PC-3 (cell line): Measurements from ENCODE around the gene CDH13.

Experiments used
- EZH2phosphoT487 ChIP-seq: fragments of 300-600 bp; sonication (generic); IDR thresholded peaks from 2 replicates; pipeline ENCODE4 v1.6.1; 2018; ENCODE audit warnings: mild to moderate bottlenecking, antibody characterized with exemption, low read length, borderline replicate concordance
- TF ChIP-seq, protein P1 (sequence below): fragments of 300-600 bp; sonication (generic); conservative IDR thresholded peaks from 2 replicates; pipeline ENCODE4 v1.5.1; 2017; ENCODE audit warnings: antibody characterized with exemption, low read depth, mild to moderate bottlenecking, low read length

DNA sequence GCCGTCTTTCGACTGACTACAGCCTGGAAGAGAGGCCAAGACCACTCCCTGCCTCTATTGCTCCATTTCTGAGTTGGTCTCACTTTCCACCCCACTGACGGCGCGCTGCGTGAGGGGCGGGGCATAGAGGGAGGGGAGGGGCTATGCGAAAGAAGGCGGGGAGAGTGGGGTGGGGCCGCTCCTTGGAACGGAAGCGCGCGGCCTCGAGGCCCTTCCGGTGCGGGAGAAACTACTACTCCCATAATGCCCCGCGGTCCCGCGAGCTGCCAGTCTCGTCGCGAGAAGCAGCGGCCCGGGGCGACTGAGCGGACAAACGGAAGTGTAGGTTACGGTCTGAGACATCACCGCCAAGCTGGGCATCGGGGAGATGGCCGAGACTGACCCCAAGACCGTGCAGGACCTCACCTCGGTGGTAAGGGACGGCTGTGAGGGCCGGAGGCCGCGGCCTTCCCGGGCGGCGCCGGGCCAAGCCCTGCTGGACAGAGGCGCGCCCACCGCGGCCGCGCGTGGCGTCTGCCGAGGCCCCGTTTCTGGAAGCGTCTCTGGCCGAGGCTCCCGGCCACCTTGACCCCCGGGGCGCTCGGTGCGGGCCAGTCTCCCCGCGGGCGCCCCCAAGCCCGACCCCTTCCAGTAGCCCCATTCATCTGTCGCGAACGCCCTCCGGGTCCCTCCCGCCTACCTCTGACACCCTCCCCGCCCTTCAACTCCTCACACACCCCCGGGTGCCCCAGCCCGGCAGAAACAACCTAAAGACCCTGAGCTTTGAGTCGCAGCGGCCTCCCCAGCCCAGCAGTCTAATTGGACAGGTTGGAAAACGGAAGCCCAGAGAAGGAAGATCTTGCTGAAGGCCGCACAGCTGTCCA, 1181.2 kb downstream of the CDH13 start, which contains the start of gene HSBP1:
- TF ChIP-seq, protein P1, sequence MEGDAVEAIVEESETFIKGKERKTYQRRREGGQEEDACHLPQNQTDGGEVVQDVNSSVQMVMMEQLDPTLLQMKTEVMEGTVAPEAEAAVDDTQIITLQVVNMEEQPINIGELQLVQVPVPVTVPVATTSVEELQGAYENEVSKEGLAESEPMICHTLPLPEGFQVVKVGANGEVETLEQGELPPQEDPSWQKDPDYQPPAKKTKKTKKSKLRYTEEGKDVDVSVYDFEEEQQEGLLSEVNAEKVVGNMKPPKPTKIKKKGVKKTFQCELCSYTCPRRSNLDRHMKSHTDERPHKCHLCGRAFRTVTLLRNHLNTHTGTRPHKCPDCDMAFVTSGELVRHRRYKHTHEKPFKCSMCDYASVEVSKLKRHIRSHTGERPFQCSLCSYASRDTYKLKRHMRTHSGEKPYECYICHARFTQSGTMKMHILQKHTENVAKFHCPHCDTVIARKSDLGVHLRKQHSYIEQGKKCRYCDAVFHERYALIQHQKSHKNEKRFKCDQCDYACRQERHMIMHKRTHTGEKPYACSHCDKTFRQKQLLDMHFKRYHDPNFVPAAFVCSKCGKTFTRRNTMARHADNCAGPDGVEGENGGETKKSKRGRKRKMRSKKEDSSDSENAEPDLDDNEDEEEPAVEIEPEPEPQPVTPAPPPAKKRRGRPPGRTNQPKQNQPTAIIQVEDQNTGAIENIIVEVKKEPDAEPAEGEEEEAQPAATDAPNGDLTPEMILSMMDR: no peak
- no peak for TF ChIP-seq EZH2phosphoT487
